HUES6 (cell line): ENCODE results near the gene ZFAND3.
"Not testable (repeated sequence)": the region's sequence is repeated elsewhere in the genome, so short reads cannot be mapped to it uniquely, and the experiment has no call there.

Experiments used
- H3K27ac ChIP-seq: 2 replicates; pipeline ENCODE4 v1.7.0; 2013; ENCODE audit warnings: low read depth, mild to moderate bottlenecking, low read length, inconsistent platforms
- H3K27me3 ChIP-seq: 2 replicates; pipeline ENCODE4 v1.6.1; 2013; ENCODE audit warnings: low read length; ENCODE audit not compliant: control insufficient read depth, insufficient read depth
- H3K36me3 ChIP-seq: 2 replicates; pipeline ENCODE4 v1.6.1; 2013; ENCODE audit warnings: low read length; ENCODE audit not compliant: control insufficient read depth, insufficient read depth
- H3K4me1 ChIP-seq: 2 replicates; pipeline ENCODE4 v1.6.1; 2013; ENCODE audit warnings: low read length; ENCODE audit not compliant: control insufficient read depth, insufficient read depth
- H3K4me3 ChIP-seq: 2 replicates; pipeline ENCODE4 v1.5.1; 2013; ENCODE audit warnings: low read depth, low read length
- H3K9ac ChIP-seq: one replicate; pipeline ENCODE4 v1.6.1; 2013; ENCODE audit warnings: mild to moderate bottlenecking, low read length
- H3K9me3 ChIP-seq: 2 replicates; pipeline ENCODE4 v1.6.1; 2013; ENCODE audit warnings: low read depth, low read length; ENCODE audit not compliant: control insufficient read depth, insufficient read depth

ZFAND3 gene

DNA sequence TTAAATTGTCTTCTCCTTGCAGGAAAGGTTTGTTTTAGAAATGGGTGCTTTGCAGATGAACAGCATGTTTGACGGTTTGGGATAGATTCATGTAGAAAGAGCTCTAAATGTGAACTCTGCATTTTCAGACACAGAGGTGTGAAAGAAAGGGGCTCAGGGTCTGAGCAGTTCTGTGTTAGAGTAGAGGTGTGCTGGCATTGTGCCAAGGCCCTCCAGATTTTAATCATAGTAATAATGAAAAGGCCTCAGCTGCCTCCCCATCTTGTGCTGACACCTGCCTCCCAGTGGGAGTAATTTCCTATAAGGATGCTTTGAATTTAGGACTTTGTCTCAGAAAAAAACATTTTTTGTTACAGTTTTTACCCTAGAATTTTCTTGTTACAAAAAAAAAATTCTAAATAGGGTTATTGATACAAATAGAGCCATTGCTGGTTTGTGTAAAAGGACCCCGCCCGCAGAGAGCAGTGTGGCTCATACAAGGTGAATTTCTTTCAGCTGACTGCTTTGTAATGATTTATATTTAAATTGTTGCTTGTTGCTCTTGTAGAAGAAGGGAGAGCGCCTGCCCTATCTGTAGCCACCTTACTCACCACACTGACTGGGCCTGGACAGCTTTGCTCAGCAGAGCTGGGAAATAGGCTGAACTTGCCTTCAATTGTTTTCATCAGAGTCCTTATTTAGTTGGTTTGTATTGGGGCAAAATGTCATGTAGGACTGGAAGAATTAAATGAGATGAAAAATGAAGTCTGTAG, 294.5 kb downstream of the ZFAND3 start:
- H3K9ac ChIP-seq: no peak overlapping the region
- H3K27ac ChIP-seq: no peak overlapping the region
- no peaks in the 10 kb centered on the region for H3K36me3 ChIP-seq
- H3K27me3 ChIP-seq: no peaks in the 10 kb centered on the region
- no peak overlapping the region for H3K4me3 ChIP-seq
- no peaks in the 10 kb centered on the region for H3K9me3 ChIP-seq
- H3K4me1 ChIP-seq: peaks cover 13% of the 10 kb centered on the region; the same call in 1 of the 2 replicates

- Histone ChIP-seq H3K9me3 (no peaks in the 10 kb centered on the region), H3K27ac (no peak overlapping the region), H3K4me3 (no peak overlapping the region), H3K27me3 (no peaks in the 10 kb centered on the region), H3K36me3 (no peaks in the 10 kb centered on the region), H3K9ac (no peak overlapping the region), H3K4me1 (peaks cover 24% of the 10 kb centered on the region)
These were observed 295.6 kb downstream of the ZFAND3 start for GRCh38 chr6:38114976-38115625.

GRCh38 chr6:38115626-38116008, 296.1 kb downstream of the ZFAND3 start:
- H3K4me1 ChIP-seq: peaks cover 24% of the 10 kb centered on the region
- no peaks in the 10 kb centered on the region for H3K27me3 ChIP-seq
- no peaks in the 10 kb centered on the region for H3K36me3 ChIP-seq
- H3K9me3 ChIP-seq: no peaks in the 10 kb centered on the region
- H3K4me3 ChIP-seq: no peak overlapping the region
- no peak overlapping the region for H3K27ac ChIP-seq
- H3K9ac ChIP-seq: no peak overlapping the region

GRCh38 chr6:38116248-38116647, 296.7 kb downstream of the ZFAND3 start:
- no peak overlapping the region for H3K4me3 ChIP-seq
- no peak overlapping the region for H3K9ac ChIP-seq
- no peaks in the 10 kb centered on the region for H3K27me3 ChIP-seq
- H3K27ac ChIP-seq: no peak overlapping the region
- H3K9me3 ChIP-seq: no peaks in the 10 kb centered on the region
- H3K4me1 ChIP-seq: peaks cover 24% of the 10 kb centered on the region
- no peaks in the 10 kb centered on the region for H3K36me3 ChIP-seq

- H3K36me3 ChIP-seq: no peaks in the 10 kb centered on the region
- H3K9me3 ChIP-seq: no peaks in the 10 kb centered on the region
- H3K4me3 ChIP-seq: no peak overlapping the region
- H3K27ac ChIP-seq: no peak overlapping the region
- H3K27me3 ChIP-seq: no peaks in the 10 kb centered on the region
- no peak overlapping the region for H3K9ac ChIP-seq
- H3K4me1 ChIP-seq: peaks cover 24% of the 10 kb centered on the region
These were observed 297.8 kb downstream of the ZFAND3 start for GRCh38 chr6:38117281-38117680.

- H3K9ac ChIP-seq: no peak overlapping the region
- no peaks in the 10 kb centered on the region for H3K9me3 ChIP-seq
- no peak overlapping the region for H3K27ac ChIP-seq
- no peak overlapping the region for H3K4me3 ChIP-seq
- no peaks in the 10 kb centered on the region for H3K36me3 ChIP-seq
- peaks cover 24% of the 10 kb centered on the region for H3K4me1 ChIP-seq
- H3K27me3 ChIP-seq: no peaks in the 10 kb centered on the region
These were observed 299.4 kb downstream of the ZFAND3 start for GRCh38 chr6:38118791-38119365.

- H3K9ac ChIP-seq: no peak overlapping the region
- H3K36me3 ChIP-seq: no peaks in the 10 kb centered on the region
- H3K4me1 ChIP-seq: peaks cover 21% of the 10 kb centered on the region
- no peak overlapping the region for H3K4me3 ChIP-seq
- no peaks in the 10 kb centered on the region for H3K9me3 ChIP-seq
- H3K27ac ChIP-seq: no peak overlapping the region
- H3K27me3 ChIP-seq: no peaks in the 10 kb centered on the region
These were observed 300.0 kb downstream of the ZFAND3 start for GRCh38 chr6:38119516-38119915.

GRCh38 chr6:38124224-38124926, 304.8 kb downstream of the ZFAND3 start:
- H3K36me3 ChIP-seq, H3K4me3 ChIP-seq, H3K27ac ChIP-seq, H3K4me1 ChIP-seq, H3K27me3 ChIP-seq, H3K9ac ChIP-seq: not testable (repeated sequence)
- H3K9me3 ChIP-seq: peaks cover 13% of the 10 kb centered on the region

DNA sequence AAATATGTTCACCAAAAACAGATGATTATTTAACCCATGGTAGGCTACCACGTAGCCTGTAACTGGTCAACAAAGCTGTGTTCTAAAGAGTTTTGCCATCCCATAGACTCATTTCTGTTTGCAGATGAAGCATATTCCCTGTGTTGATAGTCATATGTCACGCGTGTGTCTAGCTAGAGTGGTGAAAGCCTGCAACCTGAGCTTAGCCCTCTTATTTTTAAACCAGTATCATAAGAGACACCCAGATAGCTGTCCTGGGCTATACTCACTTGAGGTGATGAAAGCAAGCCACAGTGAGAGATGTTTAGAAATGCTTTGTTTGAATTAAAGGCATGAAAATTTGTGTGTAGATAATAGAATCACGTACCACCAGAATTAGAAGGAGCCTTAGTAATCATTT, 307.8 kb downstream of the ZFAND3 start:
- H3K9me3 ChIP-seq: peaks cover 13% of the 10 kb centered on the region
- no peak overlapping the region for H3K4me3 ChIP-seq
- no peak overlapping the region for H3K9ac ChIP-seq
- peaks cover 3% of the 10 kb centered on the region; the same call in 1 of the 2 replicates for H3K36me3 ChIP-seq
- no peaks in the 10 kb centered on the region for H3K4me1 ChIP-seq
- H3K27me3 ChIP-seq: no peaks in the 10 kb centered on the region
- H3K27ac ChIP-seq: no peak overlapping the region

- H3K36me3 ChIP-seq: peaks cover 3% of the 10 kb centered on the region; the same call in 1 of the 2 replicates
These were observed 312.0 kb downstream of the ZFAND3 start for GRCh38 chr6:38131527-38131965.

More at GRCh38 chr6:38131527-38131965, 312.0 kb downstream of the ZFAND3 start:
- Histone ChIP-seq H3K27ac (no peak overlapping the region), H3K27me3 (no peaks in the 10 kb centered on the region), H3K9me3 (peaks cover 6% of the 10 kb centered on the region; the same call in 1 of the 2 replicates), H3K9ac (no peak overlapping the region), H3K4me1 (no peaks in the 10 kb centered on the region), H3K4me3 (no peak overlapping the region)
